K562 (cell line): ENCODE results near the gene LIPI. TPM values are rescaled to one million over a fixed set of nuclear protein-coding genes. Genes with fewer than 3 reads are reported as not detected.

Experiments used
- ATAC-seq: fragments of 200-7000 bp; cut with Tn5 transposase; 3 replicates; pipeline ENCODE4 v1.9.1; 2020; ENCODE audit warnings: moderate library complexity
- BruUV-seq: library from RNA; stranded (reverse); fragments of 400-500 nt; replicated peaks from 2 replicates; lab custom pipeline; 2021; lab: Mats Ljungman, UMichigan
- CTCF ChIA-PET: fragments of 300-600 bp; formaldehyde crosslinking; extraction: SDS; loops from one replicate; lab custom pipeline; 2021; ENCODE audit warnings: low intra/inter-chr PET ratio; lab: Yijun Ruan, JAX
- POLR2A ChIA-PET: fragments of 300-600, 350-650 bp; sonication (Branson Sonifier 250); formaldehyde crosslinking; extraction: SDS; loops from one replicate; lab custom pipeline; 2021; ENCODE audit warnings: antibody characterized with exemption, inconsistent platforms; lab: Yijun Ruan, JAX
- DNase-seq, 4 experiments: peaks; one replicate each; pipeline versions ENCODE4 v3.0.0 to v3.0.0-alpha.2; 2011 to 2018; ENCODE audit warnings: low spot score in 3 of 4, mixed read lengths in 3 of 4; ENCODE audit errors: extremely low read depth in 1 of 4
- FAIRE-seq: peaks from 2 replicates; lab custom pipeline; 2011; peaks lifted over from hg19 to GRCh38; lab: Jason Lieb, UNC
- H2AFZ ChIP-seq: 2 replicates; pipeline ENCODE4 v1.6.0; 2011; ENCODE audit warnings: low read depth, low read length, control low read depth, inconsistent platforms
- H3K27ac ChIP-seq: fragments of 200-600 bp; 3 replicates; pipeline ENCODE4 v1.8.0; 2011; ENCODE audit warnings: low read depth, mild to moderate bottlenecking, control low read depth, inconsistent platforms, low read length, moderate library complexity, mixed read lengths; ENCODE audit errors: extremely low read depth
- H3K27me3 ChIP-seq, 2 experiments: fragments of 300-600 bp in 1 of 2; 2 replicates in 1 of 2; 3 replicates in 1 of 2; pipeline versions ENCODE4 v1.6.0 to v1.8.0; 2011; ENCODE audit warnings: inconsistent platforms in 2 of 2, low read length in 2 of 2, mild to moderate bottlenecking in 1 of 2, mixed read lengths in 1 of 2, moderate library complexity in 1 of 2; ENCODE audit not compliant: control insufficient read depth in 2 of 2, insufficient read depth in 2 of 2
- H3K36me3 ChIP-seq: fragments of 300-600 bp; 3 replicates; pipeline ENCODE4 v1.8.0; 2011; ENCODE audit warnings: mild to moderate bottlenecking, low read length, inconsistent platforms; ENCODE audit not compliant: control insufficient read depth, insufficient read depth
- H3K4me1 ChIP-seq, 2 experiments: fragments of 200-600 bp in 1 of 2; replicated peaks in 1 of 2; 2 replicates in 1 of 2; 3 replicates in 1 of 2; pipeline versions ENCODE4 v1.5.1 to v1.8.0; 2011; ENCODE audit warnings: inconsistent platforms in 2 of 2, low read length in 2 of 2, mild to moderate bottlenecking in 1 of 2, mixed read lengths in 1 of 2, moderate library complexity in 1 of 2; ENCODE audit not compliant: control insufficient read depth in 2 of 2, insufficient read depth in 2 of 2
- H3K4me2 ChIP-seq: 2 replicates; pipeline ENCODE4 v1.6.1; 2011; ENCODE audit warnings: low read length, control low read depth, inconsistent platforms, mixed read lengths; ENCODE audit not compliant: insufficient read depth
- H3K4me3 ChIP-seq: fragments of 200-600 bp; sonication (generic), shearing (Covaris generic); 2 replicates; pipeline ENCODE4 v1.5.1; 2016; ENCODE audit warnings: control low read depth, inconsistent platforms
- H3K79me2 ChIP-seq: fragments of 200-600 bp; 3 replicates; pipeline ENCODE4 v1.8.0; 2011; ENCODE audit warnings: low read length, inconsistent platforms; ENCODE audit not compliant: control insufficient read depth, insufficient read depth
- H3K9ac ChIP-seq, 2 experiments: 2 replicates each; pipeline versions ENCODE4 v1.6.0 to v1.6.1; 2011; ENCODE audit warnings: low read depth in 2 of 2, low read length in 2 of 2, control low read depth in 1 of 2, inconsistent platforms in 1 of 2, mild to moderate bottlenecking in 1 of 2, mixed read lengths in 1 of 2; ENCODE audit not compliant: insufficient read depth in 1 of 2
- H3K9me1 ChIP-seq: one replicate; pipeline ENCODE4 v1.6.0; 2011; ENCODE audit warnings: inconsistent platforms, mild to moderate bottlenecking, low read length, moderate library complexity; ENCODE audit not compliant: control insufficient read depth, insufficient read depth
- H3K9me3 ChIP-seq: replicated peaks from 2 replicates; pipeline ENCODE4 v1.5.1; 2011; ENCODE audit warnings: low read depth, low read length, inconsistent platforms; ENCODE audit not compliant: control insufficient read depth, insufficient read depth
- H4K20me1 ChIP-seq: replicated peaks from 2 replicates; pipeline ENCODE4 v1.6.1; 2011; ENCODE audit warnings: low read length, inconsistent platforms, mixed read lengths; ENCODE audit not compliant: control insufficient read depth, insufficient read depth
- CBFB ChIP-seq: sonication (generic); formaldehyde crosslinking; IDR thresholded peaks from 2 replicates; pipeline ENCODE4 v1.4.0; 2020; ENCODE audit warnings: mild to moderate bottlenecking, missing genetic modification reagents
- MAX ChIP-seq: sonication (generic); formaldehyde crosslinking; IDR thresholded peaks from 2 replicates; pipeline ENCODE4 v1.9.0; 2022; ENCODE audit warnings: mild to moderate bottlenecking, missing genetic modification reagents
- RB1 ChIP-seq: fragments of 450-650 bp; IDR thresholded peaks from 2 replicates; pipeline ENCODE4 v1.6.1; 2017; ENCODE audit warnings: low read depth, mild to moderate bottlenecking
- RBM22 ChIP-seq: fragments of 200-400 bp; formaldehyde crosslinking; IDR thresholded peaks from 2 replicates; pipeline ENCODE4 v1.6.1; 2018; ENCODE audit warnings: low read length, low read depth; ENCODE audit not compliant: poor library complexity, severe bottlenecking
- RHOXF2B ChIP-seq: fragments of 250-450 bp; sonication (Bioruptor Pico); conservative IDR thresholded peaks from 2 replicates; pipeline ENCODE4 v1.5.1; 2021
- TBL1XR1 ChIP-seq, 2 experiments: IDR thresholded peaks; 2 replicates each; pipeline ENCODE4 v1.6.1; 2012; ENCODE audit warnings: improper control_type of control experiment in 2 of 2, low read length in 2 of 2, mild to moderate bottlenecking in 1 of 2
- ZNF121 ChIP-seq: sonication (generic); formaldehyde crosslinking; conservative IDR thresholded peaks from 2 replicates; pipeline ENCODE4 v1.8.0; 2022; ENCODE audit warnings: missing genetic modification reagents
- ZNF507 ChIP-seq: conservative IDR thresholded peaks from 2 replicates; pipeline ENCODE4 v1.6.1; 2017; ENCODE audit warnings: missing genetic modification characterization, missing compliant biosample characterization
- ZNF511 ChIP-seq: sonication (generic); formaldehyde crosslinking; IDR thresholded peaks from 2 replicates; pipeline ENCODE4 v1.8.0; 2022; ENCODE audit warnings: mild to moderate bottlenecking, missing genetic modification reagents
- ZNF778 ChIP-seq: fragments of 450-650 bp; formaldehyde crosslinking; IDR thresholded peaks from 2 replicates; pipeline ENCODE4 v1.4.0; 2020; ENCODE audit warnings: mild to moderate bottlenecking, moderate library complexity
- in situ Hi-C: fragments of 300-500 bp; cut with MboI; formaldehyde crosslinking; loops from 4 replicates; pipeline ENCODE4 v1.15.0; 2018; ENCODE audit warnings: inconsistent platforms, mixed read lengths
- intact Hi-C: fragments of 100-400 bp; cut with micrococcal nuclease; formaldehyde crosslinking; loops from 2 replicates; pipeline ENCODE4 v1.14.2; 2022
- polyA plus RNA-seq, 8 experiments: library from polyadenylated mRNA; depleted of rRNA in 4 of 8; stranded (reverse) in 5 of 8; unstranded in 3 of 8; fragments of >200 nt; fragmentation: Nextera tagmentation in 2 of 8; fragmentation: Illumina TruSeq in 1 of 8; extraction: Ambion mirVana in 2 of 8; extraction: Trizol in 1 of 8; gene quantifications; 2 replicates each; pipeline versions ENCODE4 v1.2.1 to v1.2.3, GENCODE V29; 2011 to 2014; ENCODE audit warnings: inconsistent platforms in 1 of 8, missing spikeins in 1 of 8
- total RNA-seq, 7 experiments: library from RNA; depleted of rRNA in 6 of 7; stranded (reverse); fragments of >200 nt in 6 of 7; fragmentation: Illumina TruSeq in 2 of 7; extraction: Trizol in 2 of 7; gene quantifications; 2 replicates each; pipeline versions ENCODE4 v1.2.1 to v1.2.3, GENCODE V29; 2011 to 2021; ENCODE audit warnings: low replicate concordance in 1 of 7
- TF ChIP-seq, protein P1 (sequence below): fragments of 250-450 bp; sonication (Bioruptor Pico); IDR thresholded peaks from 2 replicates; pipeline ENCODE4 v1.8.0; 2022; ENCODE audit warnings: moderate library complexity, mild to moderate bottlenecking, inconsistent platforms
- TF ChIP-seq, protein P2 (sequence below): fragments of 250-450 bp; sonication (Bioruptor Pico); IDR thresholded peaks from 2 replicates; pipeline ENCODE4 v1.9.0; 2021; ENCODE audit warnings: mild to moderate bottlenecking
- TF ChIP-seq, protein P3 (sequence below): fragments of 250-450 bp; sonication (Bioruptor Pico); IDR thresholded peaks from 2 replicates; pipeline ENCODE4 v1.8.0; 2021; ENCODE audit warnings: moderate library complexity, mild to moderate bottlenecking, inconsistent platforms
- TF ChIP-seq, protein P4 (sequence below), 2 experiments: IDR thresholded peaks in 1 of 2; conservative IDR thresholded peaks in 1 of 2; 2 replicates each; pipeline ENCODE4 v1.6.1; 2016; ENCODE audit warnings: low read depth in 2 of 2, mild to moderate bottlenecking in 1 of 2, missing compliant biosample characterization in 1 of 2, missing genetic modification characterization in 1 of 2, moderate library complexity in 1 of 2
- TF ChIP-seq, protein P5 (sequence below): sonication (generic); formaldehyde crosslinking; IDR thresholded peaks from 2 replicates; pipeline ENCODE4 v1.8.1; 2022; ENCODE audit warnings: missing genetic modification reagents

The LIPI gene
- total and polyA plus RNA-seq, 9 of the 15 experiments (the other 6 are each of a cell fraction or from before 2014, with no cell fraction given): not detected

DNA sequence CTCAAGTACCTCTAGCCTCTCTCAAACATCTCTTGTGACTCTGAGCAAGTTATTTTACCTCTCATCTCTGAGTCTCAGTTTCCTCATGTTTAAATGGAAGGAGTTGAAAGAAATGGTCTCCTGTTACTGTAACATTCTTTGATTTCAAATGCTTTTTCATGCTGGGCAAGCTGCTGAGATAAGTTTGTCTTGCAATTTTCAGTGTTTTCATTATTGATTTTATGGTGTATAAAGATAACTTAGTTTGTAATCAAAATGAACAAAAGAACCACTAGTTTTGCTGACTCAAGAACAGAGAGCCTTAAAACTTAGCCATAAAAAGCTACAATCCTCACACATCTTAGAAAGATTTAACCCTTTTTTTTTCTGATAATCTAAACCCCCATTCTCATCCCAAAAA is 4.5 kb downstream of the LIPI start:
- BruUV-seq: no TSS peak
- intact Hi-C loops: no loop called here
- TF ChIP-seq RBM22 (no peak), ZNF121 (CRISPR knock-in tag) (no peak), ZNF511 (no peak), CBFB (CRISPR knock-in tag) (no peak), TBL1XR1 (IDR thresholded peaks at IDR 0.05; ENCODE audit: low read length in 2 of 2) (no peak), MAX (CRISPR knock-in tag) (no peak), ZNF778 (CRISPR knock-in tag) (no peak), ZNF507 (no peak), RB1 (no peak), RHOXF2B (CRISPR knock-in tag) (no peak)
- TF ChIP-seq, protein P1, sequence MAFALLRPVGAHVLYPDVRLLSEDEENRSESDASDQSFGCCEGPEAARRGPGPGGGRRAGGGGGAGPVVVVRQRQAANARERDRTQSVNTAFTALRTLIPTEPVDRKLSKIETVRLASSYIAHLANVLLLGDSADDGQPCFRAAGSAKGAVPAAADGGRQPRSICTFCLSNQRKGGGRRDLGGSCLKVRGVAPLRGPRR: no peak
- TF ChIP-seq, protein P2, sequence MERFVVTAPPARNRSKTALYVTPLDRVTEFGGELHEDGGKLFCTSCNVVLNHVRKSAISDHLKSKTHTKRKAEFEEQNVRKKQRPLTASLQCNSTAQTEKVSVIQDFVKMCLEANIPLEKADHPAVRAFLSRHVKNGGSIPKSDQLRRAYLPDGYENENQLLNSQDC (CRISPR knock-in tag): no peak
- TF ChIP-seq, protein P3, sequence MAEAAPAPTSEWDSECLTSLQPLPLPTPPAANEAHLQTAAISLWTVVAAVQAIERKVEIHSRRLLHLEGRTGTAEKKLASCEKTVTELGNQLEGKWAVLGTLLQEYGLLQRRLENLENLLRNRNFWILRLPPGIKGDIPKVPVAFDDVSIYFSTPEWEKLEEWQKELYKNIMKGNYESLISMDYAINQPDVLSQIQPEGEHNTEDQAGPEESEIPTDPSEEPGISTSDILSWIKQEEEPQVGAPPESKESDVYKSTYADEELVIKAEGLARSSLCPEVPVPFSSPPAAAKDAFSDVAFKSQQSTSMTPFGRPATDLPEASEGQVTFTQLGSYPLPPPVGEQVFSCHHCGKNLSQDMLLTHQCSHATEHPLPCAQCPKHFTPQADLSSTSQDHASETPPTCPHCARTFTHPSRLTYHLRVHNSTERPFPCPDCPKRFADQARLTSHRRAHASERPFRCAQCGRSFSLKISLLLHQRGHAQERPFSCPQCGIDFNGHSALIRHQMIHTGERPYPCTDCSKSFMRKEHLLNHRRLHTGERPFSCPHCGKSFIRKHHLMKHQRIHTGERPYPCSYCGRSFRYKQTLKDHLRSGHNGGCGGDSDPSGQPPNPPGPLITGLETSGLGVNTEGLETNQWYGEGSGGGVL (CRISPR knock-in tag): no peak
- TF ChIP-seq, protein P4, sequence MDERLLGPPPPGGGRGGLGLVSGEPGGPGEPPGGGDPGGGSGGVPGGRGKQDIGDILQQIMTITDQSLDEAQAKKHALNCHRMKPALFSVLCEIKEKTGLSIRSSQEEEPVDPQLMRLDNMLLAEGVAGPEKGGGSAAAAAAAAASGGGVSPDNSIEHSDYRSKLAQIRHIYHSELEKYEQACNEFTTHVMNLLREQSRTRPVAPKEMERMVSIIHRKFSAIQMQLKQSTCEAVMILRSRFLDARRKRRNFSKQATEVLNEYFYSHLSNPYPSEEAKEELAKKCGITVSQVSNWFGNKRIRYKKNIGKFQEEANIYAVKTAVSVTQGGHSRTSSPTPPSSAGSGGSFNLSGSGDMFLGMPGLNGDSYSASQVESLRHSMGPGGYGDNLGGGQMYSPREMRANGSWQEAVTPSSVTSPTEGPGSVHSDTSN (CRISPR knock-in tag; IDR thresholded peaks at IDR 0.05; ENCODE audit: low read depth): no peak
- TF ChIP-seq, protein P4 (tag; conservative IDR thresholded peaks at IDR 0.05; ENCODE audit: low read depth): no peak
- TF ChIP-seq, protein P5, sequence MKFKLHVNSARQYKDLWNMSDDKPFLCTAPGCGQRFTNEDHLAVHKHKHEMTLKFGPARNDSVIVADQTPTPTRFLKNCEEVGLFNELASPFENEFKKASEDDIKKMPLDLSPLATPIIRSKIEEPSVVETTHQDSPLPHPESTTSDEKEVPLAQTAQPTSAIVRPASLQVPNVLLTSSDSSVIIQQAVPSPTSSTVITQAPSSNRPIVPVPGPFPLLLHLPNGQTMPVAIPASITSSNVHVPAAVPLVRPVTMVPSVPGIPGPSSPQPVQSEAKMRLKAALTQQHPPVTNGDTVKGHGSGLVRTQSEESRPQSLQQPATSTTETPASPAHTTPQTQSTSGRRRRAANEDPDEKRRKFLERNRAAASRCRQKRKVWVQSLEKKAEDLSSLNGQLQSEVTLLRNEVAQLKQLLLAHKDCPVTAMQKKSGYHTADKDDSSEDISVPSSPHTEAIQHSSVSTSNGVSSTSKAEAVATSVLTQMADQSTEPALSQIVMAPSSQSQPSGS (CRISPR knock-in tag): no peak

More for the DNA sequence above, 4.5 kb downstream of the LIPI start:
- Histone ChIP-seq H3K4me2 (no peak overlapping the region), H3K9ac (no peak overlapping the region), H4K20me1 (no peaks in the 10 kb centered on the region), H3K4me1 (no peaks in the 10 kb centered on the region), H3K27me3 (no peaks in the 10 kb centered on the region), H3K27ac (no peak overlapping the region), H3K79me2 (no peaks in the 10 kb centered on the region), H3K9me1 (no peaks in the 10 kb centered on the region), H3K4me3 (no peak overlapping the region), H3K36me3 (no peaks in the 10 kb centered on the region), H3K9me3 (no peaks in the 10 kb centered on the region), H2AFZ (no peak overlapping the region)
- no peak for FAIRE-seq
- ChIA-PET CTCF (no interaction called here), POLR2A (no interaction called here)
- DNase-seq: no peak
- in situ Hi-C loops: no loop called here
- ATAC-seq: no peak; the same call in 2 of the 3 replicates
